ENCODE measurements around the gene FAM78B.

DNA sequence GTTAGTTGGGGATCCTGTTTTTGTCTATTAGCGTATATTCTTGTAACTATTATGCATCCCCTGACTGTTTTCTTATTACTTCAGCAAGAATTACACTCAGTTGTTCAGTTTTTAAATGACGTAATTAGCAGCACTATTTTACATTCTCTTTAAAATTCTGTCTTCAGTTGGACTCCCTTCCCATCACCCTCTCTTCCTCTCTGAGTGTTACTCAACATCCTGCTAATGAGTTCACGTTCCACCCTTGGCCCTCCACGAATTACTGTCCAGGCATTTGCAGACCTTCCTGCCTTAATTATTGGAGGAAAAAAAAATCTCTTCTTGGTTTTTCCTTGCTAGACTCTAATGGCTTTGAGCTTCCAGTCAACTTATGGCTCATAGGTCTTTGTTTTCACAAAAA lies 23.6 kb upstream of the FAM78B start:
- TF ChIP-seq, protein P1, sequence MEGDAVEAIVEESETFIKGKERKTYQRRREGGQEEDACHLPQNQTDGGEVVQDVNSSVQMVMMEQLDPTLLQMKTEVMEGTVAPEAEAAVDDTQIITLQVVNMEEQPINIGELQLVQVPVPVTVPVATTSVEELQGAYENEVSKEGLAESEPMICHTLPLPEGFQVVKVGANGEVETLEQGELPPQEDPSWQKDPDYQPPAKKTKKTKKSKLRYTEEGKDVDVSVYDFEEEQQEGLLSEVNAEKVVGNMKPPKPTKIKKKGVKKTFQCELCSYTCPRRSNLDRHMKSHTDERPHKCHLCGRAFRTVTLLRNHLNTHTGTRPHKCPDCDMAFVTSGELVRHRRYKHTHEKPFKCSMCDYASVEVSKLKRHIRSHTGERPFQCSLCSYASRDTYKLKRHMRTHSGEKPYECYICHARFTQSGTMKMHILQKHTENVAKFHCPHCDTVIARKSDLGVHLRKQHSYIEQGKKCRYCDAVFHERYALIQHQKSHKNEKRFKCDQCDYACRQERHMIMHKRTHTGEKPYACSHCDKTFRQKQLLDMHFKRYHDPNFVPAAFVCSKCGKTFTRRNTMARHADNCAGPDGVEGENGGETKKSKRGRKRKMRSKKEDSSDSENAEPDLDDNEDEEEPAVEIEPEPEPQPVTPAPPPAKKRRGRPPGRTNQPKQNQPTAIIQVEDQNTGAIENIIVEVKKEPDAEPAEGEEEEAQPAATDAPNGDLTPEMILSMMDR (conservative IDR thresholded peaks at IDR 0.05; ENCODE audit: low read length): no peak
- TF ChIP-seq EZH2phosphoT487 (IDR thresholded peaks at IDR 0.05; ENCODE audit: borderline replicate concordance): no peak
